Stomach (tissue), 9 donors: ENCODE data around the gene SP4. TPM values are rescaled to one million over a fixed set of nuclear protein-coding genes. Genes with fewer than 3 reads are reported as not detected.

ENCODE experiments used
- DNase-seq, 2 donors: peaks; one replicate each; pipeline versions ENCODE4 v3.0.0 to v3.0.0-alpha.2; 2013 to 2019
- H3K27ac ChIP-seq, 5 donors: fragments of 200-600 bp in 4 of 5; sonication (generic) in 4 of 5; one replicate each; pipeline ENCODE4 v1.5.1; 2013 to 2019; ENCODE audit warnings: mild to moderate bottlenecking in 1 of 5, moderate library complexity in 1 of 5
- H3K27me3 ChIP-seq, 3 donors: fragments of 200-600 bp; sonication (generic); one replicate each; pipeline ENCODE4 v1.5.1; 2017 to 2019; ENCODE audit warnings: mixed run types in 1 of 3
- H3K36me3 ChIP-seq, 4 donors: fragments of 200-600 bp; sonication (generic); 1 replicate in 3 of 4; 2 replicates in 1 of 4; pipeline ENCODE4 v1.5.1; 2016 to 2019
- H3K4me1 ChIP-seq, 4 donors: fragments of 200-600 bp; sonication (generic); one replicate each; pipeline ENCODE4 v1.5.1; 2016 to 2019
- H3K4me3 ChIP-seq, 4 donors: fragments of 200-600 bp; sonication (generic) in 3 of 4; one replicate each; pipeline ENCODE4 v1.5.1; 2016 to 2019; ENCODE audit warnings: mild to moderate bottlenecking in 1 of 4
- H3K9me3 ChIP-seq, 4 donors: fragments of 200-600 bp; sonication (generic); one replicate each; pipeline ENCODE4 v1.5.1; 2016 to 2019
- EP300 ChIP-seq: sonication (generic); formaldehyde crosslinking; IDR thresholded peaks from one replicate; pipeline ENCODE4 v1.6.1; 2017; ENCODE audit warnings: antibody characterized with exemption
- POLR2A ChIP-seq, 4 donors: fragments of 450-650 bp; IDR thresholded peaks; one replicate each; pipeline ENCODE4 v1.6.1; 2016; ENCODE audit warnings: antibody characterized with exemption in 4 of 4, control low read depth in 2 of 4, mild to moderate bottlenecking in 1 of 4, moderate library complexity in 1 of 4
- POLR2AphosphoS5 ChIP-seq, 3 donors: sonication (generic); formaldehyde crosslinking; IDR thresholded peaks; one replicate each; pipeline ENCODE4 v1.6.1; 2016; ENCODE audit warnings: antibody characterized with exemption in 3 of 3
- WGBS, 5 donors: extraction: QIAGEN DNeasy Blood & Tissue Kit in 3 of 5; methylation state at CpG; one replicate each; pipeline versions ENCODE4 v1.1.5 to v1.1.7; 2013 to 2018; 5-methylcytosine and 5-hydroxymethylcytosine counted together
- intact Hi-C: fragments of 100-400 bp; cut with DNase I; formaldehyde crosslinking; loops from one replicate; pipeline ENCODE4 v1.15.1; 2023; ENCODE audit warnings: low total_unique reads
- polyA plus RNA-seq, 3 donors: library from polyadenylated mRNA; stranded (reverse); fragments of 200-250 nt; gene quantifications; one replicate each; pipeline ENCODE4 v1.2.3, GENCODE V29; 2013
- total RNA-seq, 5 donors: library from RNA; depleted of rRNA; stranded (reverse); fragments of >200 nt; gene quantifications; one replicate each; pipeline versions ENCODE4 v1.1.0 to v1.2.3, GENCODE V29; 2014 to 2016
- TF ChIP-seq, protein P1 (sequence below), 7 experiments: fragments of 450-650 bp in 4 of 7; fragments of 200-600 bp in 3 of 7; sonication (generic) in 3 of 7; IDR thresholded peaks; one replicate each; pipeline ENCODE4 v1.5.1; 2016 to 2019; ENCODE audit warnings: antibody characterized with exemption in 7 of 7, control low read depth in 2 of 7, mild to moderate bottlenecking in 1 of 7
- donor health status: healthy with polysubstance abuse.
- donor health status: Bipolar disorder and iron deficiency.
- donor health status: healthy.

SP4 gene
- total and polyA plus RNA-seq, 8 donors = 0.58 to 16.7 (median 2.4) TPM

DNA sequence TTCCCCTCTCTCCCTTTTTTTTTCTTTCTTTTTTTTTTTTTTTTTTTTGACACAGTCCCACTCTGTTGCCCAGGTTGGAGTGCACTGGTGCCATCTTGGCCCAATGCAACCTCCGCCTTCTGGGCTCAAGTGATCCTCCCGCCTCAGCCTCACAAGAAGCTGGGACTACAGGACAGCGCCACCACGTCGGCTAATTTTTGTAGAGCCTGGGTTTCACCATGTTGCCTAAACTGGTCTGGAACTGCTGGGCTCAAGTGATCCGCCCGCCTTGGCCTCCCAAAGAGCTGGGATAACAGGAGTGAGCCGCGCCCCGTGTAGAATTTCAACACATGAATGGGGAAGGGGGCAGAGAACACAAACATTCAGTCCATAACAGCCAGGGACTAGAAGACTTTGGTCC, 2.6 kb upstream of the SP4 start:
- Histone ChIP-seq H3K9me3 (no peaks in the 10 kb centered on the region), H3K27ac (no peak overlapping the region), H3K4me1 (peaks cover 25 to 27% (median 25%) of the 10 kb centered on the region in 4 donors), H3K36me3 (peaks cover 0 to 5% (median 0%) of the 10 kb centered on the region in 4 donors), H3K27me3 (no peaks in the 10 kb centered on the region), H3K4me3 (no peak overlapping the region)
- intact Hi-C loops = no loop called here
- no peak for DNase-seq
- TF ChIP-seq, protein P1, sequence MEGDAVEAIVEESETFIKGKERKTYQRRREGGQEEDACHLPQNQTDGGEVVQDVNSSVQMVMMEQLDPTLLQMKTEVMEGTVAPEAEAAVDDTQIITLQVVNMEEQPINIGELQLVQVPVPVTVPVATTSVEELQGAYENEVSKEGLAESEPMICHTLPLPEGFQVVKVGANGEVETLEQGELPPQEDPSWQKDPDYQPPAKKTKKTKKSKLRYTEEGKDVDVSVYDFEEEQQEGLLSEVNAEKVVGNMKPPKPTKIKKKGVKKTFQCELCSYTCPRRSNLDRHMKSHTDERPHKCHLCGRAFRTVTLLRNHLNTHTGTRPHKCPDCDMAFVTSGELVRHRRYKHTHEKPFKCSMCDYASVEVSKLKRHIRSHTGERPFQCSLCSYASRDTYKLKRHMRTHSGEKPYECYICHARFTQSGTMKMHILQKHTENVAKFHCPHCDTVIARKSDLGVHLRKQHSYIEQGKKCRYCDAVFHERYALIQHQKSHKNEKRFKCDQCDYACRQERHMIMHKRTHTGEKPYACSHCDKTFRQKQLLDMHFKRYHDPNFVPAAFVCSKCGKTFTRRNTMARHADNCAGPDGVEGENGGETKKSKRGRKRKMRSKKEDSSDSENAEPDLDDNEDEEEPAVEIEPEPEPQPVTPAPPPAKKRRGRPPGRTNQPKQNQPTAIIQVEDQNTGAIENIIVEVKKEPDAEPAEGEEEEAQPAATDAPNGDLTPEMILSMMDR (IDR thresholded peaks at IDR 0.05) = no peak
- TF ChIP-seq EP300 = no peak
- TF ChIP-seq POLR2A (IDR thresholded peaks at IDR 0.05) = no peak
- no peak for TF ChIP-seq POLR2AphosphoS5 (IDR thresholded peaks at IDR 0.05)
- WGBS, 5 donors = 95 to 96% (median 95%) methylated on average over 10 of the region's 10 CpGs

DNA sequence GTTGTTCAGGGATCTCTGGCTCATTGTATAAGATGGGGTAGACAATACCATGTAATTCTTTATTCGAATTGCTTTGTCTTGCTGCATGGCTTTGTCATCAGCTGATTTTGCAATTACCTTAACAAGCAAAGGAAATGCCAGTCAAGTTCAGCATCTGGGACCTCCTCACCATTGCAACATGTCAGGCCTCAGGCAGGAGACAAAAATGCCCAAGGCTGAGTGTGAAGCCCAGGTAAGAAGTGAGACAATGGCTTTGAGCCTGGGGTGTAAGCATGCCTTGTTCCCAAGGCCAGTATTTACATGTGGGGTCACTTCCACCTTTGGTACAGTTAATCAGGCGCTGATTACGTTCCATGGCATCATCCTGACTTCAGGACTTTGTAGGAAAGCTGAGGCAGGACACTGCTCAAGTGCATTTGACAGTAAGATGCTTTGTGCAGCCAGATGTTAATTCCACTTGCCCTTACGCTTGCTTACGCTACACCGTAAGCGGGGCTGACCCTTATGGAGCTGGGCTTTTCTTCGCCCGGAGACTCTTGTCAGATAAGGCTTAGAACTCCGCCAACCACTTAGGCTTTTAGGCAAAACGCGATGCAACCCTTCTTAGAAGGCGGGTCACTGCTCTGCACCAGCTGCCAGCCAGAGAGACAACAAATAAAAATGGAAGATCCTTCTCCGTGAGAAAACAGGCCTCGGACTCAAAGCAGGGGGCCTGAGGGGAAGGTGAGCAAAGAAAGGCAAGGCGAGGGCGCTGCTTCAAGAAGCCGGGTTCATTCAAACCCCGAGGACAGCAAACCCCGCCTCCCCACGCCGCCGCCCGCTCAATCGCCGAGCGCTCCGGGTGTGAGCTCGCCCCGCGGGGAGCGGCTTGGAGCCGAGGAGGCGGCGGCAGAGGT, 1.3 kb upstream of the SP4 start:
- no peak for DNase-seq
- Histone ChIP-seq H3K27ac (peak overlapping the region; percentile 65 to 100 (median 98)), H3K27me3 (no peaks in the 10 kb centered on the region), H3K4me1 (peaks cover 30 to 39% (median 35%) of the 10 kb centered on the region in 4 donors), H3K9me3 (no peaks in the 10 kb centered on the region), H3K4me3 (peak overlapping the region; percentile 62 to 80 (median 75)), H3K36me3 (peaks cover 0 to 5% (median 0%) of the 10 kb centered on the region in 4 donors)
- intact Hi-C loops = no loop called here
- TF ChIP-seq POLR2A (IDR thresholded peaks at IDR 0.05) (no peak), POLR2AphosphoS5 (IDR thresholded peaks at IDR 0.05) (no peak), EP300 (no peak)
- TF ChIP-seq, protein P1 (IDR thresholded peaks at IDR 0.05) = no peak
- WGBS, 5 donors = 3 to 6% (median 5%) methylated on average over 34 to 35 of the region's 35 CpGs

DNA sequence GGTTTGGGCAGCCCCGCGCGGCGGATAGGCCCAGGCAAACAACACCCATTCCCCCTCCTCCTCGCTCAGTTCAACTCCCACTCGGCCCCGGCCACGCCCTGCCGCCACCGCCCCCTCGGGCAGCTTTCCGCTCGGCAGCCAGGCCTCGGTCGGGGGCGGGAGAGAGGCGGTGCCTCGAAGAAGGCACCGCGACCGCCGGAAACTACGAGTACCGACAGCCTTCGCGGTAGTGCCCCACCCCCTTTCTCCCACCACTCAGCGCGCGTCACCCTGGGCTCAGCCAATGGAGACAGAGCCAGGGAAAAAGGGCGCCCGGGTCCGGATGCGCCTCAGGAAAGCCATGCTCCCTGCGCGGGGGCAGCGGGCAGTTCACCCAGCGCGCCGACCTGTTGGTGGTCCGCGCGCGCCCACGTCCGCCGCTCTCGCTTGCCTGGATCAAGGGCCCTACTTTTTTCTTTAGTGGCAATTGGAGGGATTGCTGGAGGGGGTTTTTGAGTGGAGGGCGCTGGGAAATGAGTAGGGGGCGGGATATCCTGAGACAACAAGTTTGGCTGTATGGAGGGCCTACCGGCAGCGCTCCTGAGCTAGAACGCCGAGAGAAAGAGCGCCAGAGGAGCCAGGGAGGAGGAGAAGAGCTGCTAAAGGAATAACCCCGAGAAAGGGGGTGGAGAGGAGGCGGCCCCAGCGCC, 557 bp upstream of the SP4 start:
- intact Hi-C loops = no loop called here
- Histone ChIP-seq H3K27me3 (no peaks in the 10 kb centered on the region), H3K27ac (peak overlapping the region; percentile 96 to 100 (median 99)), H3K9me3 (no peaks in the 10 kb centered on the region), H3K36me3 (peaks cover 0 to 5% (median 0%) of the 10 kb centered on the region in 4 donors), H3K4me1 (peaks cover 30 to 47% (median 39%) of the 10 kb centered on the region in 4 donors), H3K4me3 (peak overlapping the region; percentile 62 to 80 (median 75))
- TF ChIP-seq EP300 (no peak), POLR2AphosphoS5 (IDR thresholded peaks at IDR 0.05) (peak; percentile 22 to 90 (median 67)), POLR2A (IDR thresholded peaks at IDR 0.05) (peak in 2 of 4 donors; percentile 1 to 46)
- TF ChIP-seq, protein P1 (IDR thresholded peaks at IDR 0.05) = peak in 3 of 7 experiments; percentile 33 to 43 (median 34)
- WGBS, 5 donors = 0 to 1% (median 1%) methylated on average over 40 to 55 of the region's 57 CpGs
- peak; percentile 99 to 100 for DNase-seq

DNA sequence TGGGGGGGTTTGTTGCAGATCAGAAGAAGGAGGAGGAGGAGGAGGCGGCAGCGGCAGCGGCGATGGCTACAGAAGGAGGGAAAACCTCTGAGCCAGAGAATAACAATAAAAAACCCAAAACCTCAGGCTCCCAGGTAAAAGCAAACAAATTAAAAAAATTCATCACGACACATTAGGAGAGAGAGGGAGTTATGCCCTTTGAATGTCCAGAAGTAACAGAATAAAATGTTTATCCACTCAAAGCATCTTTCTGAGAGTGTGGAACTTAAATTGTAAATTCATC, 717 bp downstream of the SP4 start:
- Histone ChIP-seq H3K9me3 (no peaks in the 10 kb centered on the region), H3K4me3 (peak overlapping the region; percentile 62 to 80 (median 75)), H3K36me3 (peaks cover 0 to 5% (median 0%) of the 10 kb centered on the region in 4 donors), H3K4me1 (peaks cover 30 to 55% (median 44%) of the 10 kb centered on the region in 4 donors), H3K27ac (peak overlapping the region; percentile 96 to 100 (median 99)), H3K27me3 (no peaks in the 10 kb centered on the region)
- 1 to 5% (median 1%) methylated on average over 5 of the region's 5 CpGs for WGBS, 5 donors
- intact Hi-C loops = no loop called here
- TF ChIP-seq POLR2AphosphoS5 (IDR thresholded peaks at IDR 0.05) (no peak), EP300 (no peak), POLR2A (IDR thresholded peaks at IDR 0.05) (no peak)
- TF ChIP-seq, protein P1 (IDR thresholded peaks at IDR 0.05) = no peak
- no peak for DNase-seq
